HEK293 (cell line): ENCODE results near the gene CLTC.

Source experiments
- AEBP2 ChIP-seq: fragments of 450-650 bp; formaldehyde crosslinking; IDR thresholded peaks from 2 replicates; pipeline ENCODE4 v1.5.1; 2016; ENCODE audit warnings: missing biosample characterization, missing genetic modification characterization, borderline replicate concordance
- ATF2 ChIP-seq: fragments of 450-650 bp; formaldehyde crosslinking; IDR thresholded peaks from 2 replicates; pipeline ENCODE4 v1.5.1; 2016; ENCODE audit warnings: missing biosample characterization, missing genetic modification characterization, low read depth
- BCL6B ChIP-seq: fragments of 450-650 bp; formaldehyde crosslinking; IDR thresholded peaks from 2 replicates; pipeline ENCODE4 v1.5.1; 2017; ENCODE audit warnings: missing biosample characterization, missing genetic modification characterization
- CTCF ChIP-seq: fragments of 450-650 bp; formaldehyde crosslinking; IDR thresholded peaks from 2 replicates; pipeline ENCODE4 v1.5.1; 2016; ENCODE audit warnings: missing biosample characterization, missing genetic modification characterization
- GLIS2 ChIP-seq: fragments of 450-650 bp; formaldehyde crosslinking; IDR thresholded peaks from 2 replicates; pipeline ENCODE4 v1.5.1; 2016; ENCODE audit warnings: missing biosample characterization, missing genetic modification characterization
- KLF17 ChIP-seq: fragments of 450-650 bp; formaldehyde crosslinking; IDR thresholded peaks from 2 replicates; pipeline ENCODE4 v1.5.1; 2016; ENCODE audit warnings: missing biosample characterization, missing genetic modification characterization
- KLF9 ChIP-seq: fragments of 450-650 bp; formaldehyde crosslinking; IDR thresholded peaks from 2 replicates; pipeline ENCODE4 v1.5.1; 2016; ENCODE audit warnings: missing biosample characterization, missing genetic modification characterization, low read depth
- MYNN ChIP-seq: fragments of 450-650 bp; formaldehyde crosslinking; IDR thresholded peaks from 2 replicates; pipeline ENCODE4 v1.5.1; 2016; ENCODE audit warnings: missing biosample characterization, missing genetic modification characterization, borderline replicate concordance
- OSR2 ChIP-seq: fragments of 450-650 bp; formaldehyde crosslinking; IDR thresholded peaks from 2 replicates; pipeline ENCODE4 v1.5.1; 2016; ENCODE audit warnings: missing biosample characterization, missing genetic modification characterization
- SP3 ChIP-seq: fragments of 450-650 bp; formaldehyde crosslinking; IDR thresholded peaks from 2 replicates; pipeline ENCODE4 v1.5.1; 2016; ENCODE audit warnings: missing biosample characterization, missing genetic modification characterization
- ZBTB20 ChIP-seq: fragments of 450-650 bp; formaldehyde crosslinking; IDR thresholded peaks from 2 replicates; pipeline ENCODE4 v1.5.1; 2016; ENCODE audit warnings: missing biosample characterization, missing genetic modification characterization
- ZEB2 ChIP-seq: fragments of 450-650 bp; formaldehyde crosslinking; IDR thresholded peaks from 2 replicates; pipeline ENCODE4 v1.5.1; 2016; ENCODE audit warnings: missing biosample characterization, missing genetic modification characterization
- ZNF157 ChIP-seq: fragments of 450-650 bp; formaldehyde crosslinking; IDR thresholded peaks from 2 replicates; pipeline ENCODE4 v1.5.1; 2016; ENCODE audit warnings: missing biosample characterization, missing genetic modification characterization
- ZNF2 ChIP-seq: fragments of 450-650 bp; formaldehyde crosslinking; IDR thresholded peaks from 2 replicates; pipeline ENCODE4 v1.5.1; 2016; ENCODE audit warnings: missing biosample characterization, missing genetic modification characterization
- ZNF239 ChIP-seq: fragments of 450-650 bp; formaldehyde crosslinking; IDR thresholded peaks from 2 replicates; pipeline ENCODE4 v1.5.1; 2016; ENCODE audit warnings: missing biosample characterization, missing genetic modification characterization
- ZNF266 ChIP-seq: fragments of 450-650 bp; formaldehyde crosslinking; IDR thresholded peaks from 2 replicates; pipeline ENCODE4 v1.5.1; 2016; ENCODE audit warnings: missing biosample characterization, missing genetic modification characterization, low read depth
- ZNF302 ChIP-seq: fragments of 450-650 bp; formaldehyde crosslinking; IDR thresholded peaks from 2 replicates; pipeline ENCODE4 v1.5.1; 2016; ENCODE audit warnings: missing biosample characterization, missing genetic modification characterization, low read depth
- ZNF341 ChIP-seq: fragments of 450-650 bp; formaldehyde crosslinking; IDR thresholded peaks from 2 replicates; pipeline ENCODE4; 2016; ENCODE audit warnings: low read depth, missing biosample characterization, missing genetic modification characterization
- ZNF416 ChIP-seq: fragments of 450-650 bp; formaldehyde crosslinking; IDR thresholded peaks from 2 replicates; pipeline ENCODE4 v1.5.1; 2016; ENCODE audit warnings: missing biosample characterization, missing genetic modification characterization
- ZNF426 ChIP-seq: fragments of 450-650 bp; formaldehyde crosslinking; IDR thresholded peaks from 2 replicates; pipeline ENCODE4 v1.5.1; 2017; ENCODE audit warnings: missing biosample characterization, missing genetic modification characterization, mild to moderate bottlenecking, inconsistent platforms, moderate library complexity
- ZNF48 ChIP-seq: fragments of 450-650 bp; formaldehyde crosslinking; IDR thresholded peaks from 2 replicates; pipeline ENCODE4 v1.5.1; 2016; ENCODE audit warnings: missing biosample characterization, missing genetic modification characterization
- ZNF501 ChIP-seq: fragments of 450-650 bp; formaldehyde crosslinking; IDR thresholded peaks from 2 replicates; pipeline ENCODE4 v1.5.1; 2016; ENCODE audit warnings: missing biosample characterization, missing genetic modification characterization
- ZNF510 ChIP-seq: fragments of 450-650 bp; formaldehyde crosslinking; IDR thresholded peaks from 2 replicates; pipeline ENCODE4 v1.5.1; 2018; ENCODE audit warnings: mild to moderate bottlenecking, missing genetic modification characterization, missing biosample characterization; ENCODE audit not compliant: insufficient replicate concordance
- ZNF530 ChIP-seq: fragments of 450-650 bp; formaldehyde crosslinking; IDR thresholded peaks from 2 replicates; pipeline ENCODE4 v1.5.1; 2016; ENCODE audit warnings: low read depth, missing biosample characterization, missing genetic modification characterization
- ZNF544 ChIP-seq: fragments of 450-650 bp; formaldehyde crosslinking; IDR thresholded peaks from 2 replicates; pipeline ENCODE4 v1.5.0; 2017; ENCODE audit warnings: missing biosample characterization, missing genetic modification characterization
- ZNF548 ChIP-seq: fragments of 450-650 bp; formaldehyde crosslinking; IDR thresholded peaks from 2 replicates; pipeline ENCODE4 v1.5.1; 2016; ENCODE audit warnings: missing biosample characterization, missing genetic modification characterization
- ZNF600 ChIP-seq: fragments of 450-650 bp; formaldehyde crosslinking; IDR thresholded peaks from 2 replicates; pipeline ENCODE4 v1.5.1; 2016; ENCODE audit warnings: missing biosample characterization, missing genetic modification characterization
- ZNF621 ChIP-seq: fragments of 450-650 bp; formaldehyde crosslinking; IDR thresholded peaks from 2 replicates; pipeline ENCODE4 v1.5.1; 2017; ENCODE audit warnings: missing biosample characterization, missing genetic modification characterization
- ZNF623 ChIP-seq: fragments of 450-650 bp; formaldehyde crosslinking; IDR thresholded peaks from 2 replicates; pipeline ENCODE4 v1.5.1; 2016; ENCODE audit warnings: missing biosample characterization, missing genetic modification characterization
- ZNF626 ChIP-seq: fragments of 450-650 bp; sonication (Bioruptor Pico); formaldehyde crosslinking; IDR thresholded peaks from 2 replicates; pipeline ENCODE4 v1.5.1; 2018; ENCODE audit warnings: missing biosample characterization, missing genetic modification characterization, inconsistent platforms
- ZNF658 ChIP-seq: fragments of 450-650 bp; formaldehyde crosslinking; IDR thresholded peaks from 2 replicates; pipeline ENCODE4; 2016; ENCODE audit warnings: missing biosample characterization, missing genetic modification characterization
- ZNF677 ChIP-seq: fragments of 450-650 bp; IDR thresholded peaks from 2 replicates; pipeline ENCODE4 v1.5.0; 2018; ENCODE audit warnings: missing biosample characterization, mild to moderate bottlenecking, missing genetic modification characterization, moderate library complexity
- ZNF777 ChIP-seq: fragments of 450-650 bp; formaldehyde crosslinking; IDR thresholded peaks from 2 replicates; pipeline ENCODE4 v1.5.1; 2017; ENCODE audit warnings: missing biosample characterization, missing genetic modification characterization, borderline replicate concordance
- ZNF792 ChIP-seq: fragments of 450-650 bp; formaldehyde crosslinking; IDR thresholded peaks from 2 replicates; pipeline ENCODE4 v1.5.1; 2016; ENCODE audit warnings: missing biosample characterization, missing genetic modification characterization
- ZNF830 ChIP-seq: fragments of 450-650 bp; IDR thresholded peaks from 2 replicates; pipeline ENCODE4 v1.5.0; 2018; ENCODE audit warnings: missing biosample characterization, missing genetic modification characterization, low read depth, mild to moderate bottlenecking, moderate library complexity

CLTC gene

GRCh38 chr17:59707149-59707970 lies 87.7 kb downstream of the CLTC start, which contains the start of the genes PTRH2 and VMP1 (continued):
- TF ChIP-seq BCL6B (tag by site-specific recombination) (no peak), ZNF426 (tag by site-specific recombination) (no peak), ZNF416 (tag by site-specific recombination) (no peak), ZNF48 (tag by site-specific recombination) (no peak), ZNF157 (no peak), ZNF677 (tag by site-specific recombination) (no peak), MYNN (tag by site-specific recombination) (no peak), ZNF623 (tag by site-specific recombination) (0 out of 2 replicates have a peak, but pooled peaks have one; percentile 10), SP3 (tag by site-specific recombination) (peak; percentile 87), ZEB2 (tag by site-specific recombination) (peak; percentile 66), ZNF600 (tag by site-specific recombination) (peak; percentile 99), KLF17 (tag by site-specific recombination) (0 out of 2 replicates have a peak, but pooled peaks have one; percentile 12), ZNF266 (tag by site-specific recombination) (no peak), AEBP2 (no peak), ZNF777 (no peak), ATF2 (tag by site-specific recombination) (no peak), ZNF530 (tag by site-specific recombination) (no peak), ZNF341 (tag by site-specific recombination) (peak; percentile 96), ZNF830 (tag by site-specific recombination) (no peak), ZNF544 (tag by site-specific recombination) (no peak), OSR2 (no peak), ZNF658 (tag by site-specific recombination) (no peak), KLF9 (tag by site-specific recombination) (peak; percentile 97), ZNF621 (tag by site-specific recombination) (no peak), ZNF302 (no peak), ZNF792 (tag by site-specific recombination) (no peak), ZNF510 (tag by site-specific recombination) (no peak), ZBTB20 (tag by site-specific recombination) (0 out of 2 replicates have a peak, but pooled peaks have one; percentile 42), GLIS2 (tag by site-specific recombination) (no peak), ZNF626 (no peak), CTCF (no peak; the same call in 1 of the 2 replicates), ZNF501 (tag by site-specific recombination) (peak; percentile 57; the same call in 1 of the 2 replicates), ZNF239 (tag by site-specific recombination) (no peak), ZNF2 (peak; percentile 42; the same call in 1 of the 2 replicates), ZNF548 (tag by site-specific recombination) (no peak)
